Upper lobe of left lung (tissue), 4 donors: Measurements from ENCODE around the gene MAP2K7.

Experiments used
- CTCF ChIP-seq, 6 experiments: fragments of 450-650 bp in 4 of 6; fragments of 200-600 bp in 2 of 6; sonication (generic) in 2 of 6; IDR thresholded peaks; one replicate each; pipeline ENCODE4 v1.5.1; 2016 to 2019; ENCODE audit warnings: antibody characterized with exemption in 6 of 6
- POLR2A ChIP-seq, 4 donors: fragments of 450-650 bp; IDR thresholded peaks; one replicate each; pipeline ENCODE4 v1.5.1; 2016 to 2017; ENCODE audit warnings: antibody characterized with exemption in 4 of 4, mild to moderate bottlenecking in 2 of 4
- POLR2AphosphoS5 ChIP-seq, 2 donors: sonication (generic); formaldehyde crosslinking; IDR thresholded peaks; one replicate each; pipeline ENCODE4 v1.5.1; 2017; ENCODE audit warnings: antibody characterized with exemption in 2 of 2

GRCh38 chr19:7916103-7916954 is 12.7 kb downstream of the MAP2K7 start:
- TF ChIP-seq POLR2A (IDR thresholded peaks at IDR 0.05) (no peak), CTCF (IDR thresholded peaks at IDR 0.05) (no peak), POLR2AphosphoS5 (IDR thresholded peaks at IDR 0.05) (no peak)
